ENCODE data around the gene CNTNAP2.

- no peak for TF ChIP-seq CTCF (IDR thresholded peaks at IDR 0.05)
- no peak for TF ChIP-seq POLR2A (IDR thresholded peaks at IDR 0.05)
Measured at GRCh38 chr7:148177972-148178371, 2061.4 kb downstream of the CNTNAP2 start.

Measured in suprapubic skin (tissue), 3 donors.